Astrocyte (in vitro differentiated cells and primary cell): ENCODE data around the gene TENT4B. TPM values are rescaled to one million over a fixed set of nuclear protein-coding genes. Genes with fewer than 3 reads are reported as not detected.
A peak's percentile ranks its signal among the peaks of the same experiment; 100 is the strongest.

Source experiments
- DNase-seq: peaks from one replicate; pipeline ENCODE4 v3.0.0-alpha.2; 2010; ENCODE audit warnings: low read depth
- FAIRE-seq: peaks from 2 replicates; lab custom pipeline; 2011; peaks lifted over from hg19 to GRCh38; lab: Jason Lieb, UNC
- H2AFZ ChIP-seq: 2 replicates; pipeline ENCODE4 v1.6.0; 2012; ENCODE audit warnings: low read depth, low read length, inconsistent platforms
- H3K27ac ChIP-seq: 2 replicates; pipeline ENCODE4 v1.5.1; 2011; ENCODE audit warnings: low read depth, low read length, inconsistent platforms
- H3K27me3 ChIP-seq: 2 replicates; pipeline ENCODE4 v1.6.0; 2011; ENCODE audit warnings: low read length, inconsistent platforms; ENCODE audit not compliant: insufficient read depth
- H3K36me3 ChIP-seq: 2 replicates; pipeline ENCODE4 v1.5.1; 2011; ENCODE audit warnings: low read length, inconsistent platforms; ENCODE audit not compliant: insufficient read depth
- H3K4me1 ChIP-seq: 2 replicates; pipeline ENCODE4 v1.5.1; 2011; ENCODE audit warnings: low read length, inconsistent platforms; ENCODE audit not compliant: insufficient read depth
- H3K4me2 ChIP-seq: 2 replicates; pipeline ENCODE4 v1.6.0; 2012; ENCODE audit warnings: low read length, inconsistent platforms
- H3K4me3 ChIP-seq: 2 replicates; pipeline ENCODE4 v1.5.1; 2011; ENCODE audit warnings: low read depth, mild to moderate bottlenecking, low read length, inconsistent platforms; ENCODE audit not compliant: insufficient read depth
- H3K79me2 ChIP-seq: 2 replicates; pipeline ENCODE4 v1.6.0; 2012; ENCODE audit warnings: mild to moderate bottlenecking, low read length, inconsistent platforms; ENCODE audit not compliant: insufficient read depth
- H3K9ac ChIP-seq: 2 replicates; pipeline ENCODE4 v1.6.0; 2012; ENCODE audit warnings: mild to moderate bottlenecking, low read length, inconsistent platforms
- H3K9me3 ChIP-seq: 2 replicates; pipeline ENCODE4 v1.5.1; 2012; ENCODE audit warnings: low read depth, mild to moderate bottlenecking, low read length, inconsistent platforms; ENCODE audit not compliant: insufficient read depth
- H4K20me1 ChIP-seq: 2 replicates; pipeline ENCODE4 v1.6.0; 2012; ENCODE audit warnings: low read length, inconsistent platforms; ENCODE audit not compliant: insufficient read depth
- H3K27ac Mint-ChIP-seq: one replicate; pipeline ENCODE4 v1.8.0; 2021; ENCODE audit warnings: mild to moderate bottlenecking, mixed read lengths; ENCODE audit not compliant: unreplicated experiment
- H3K27me3 Mint-ChIP-seq: one replicate; pipeline ENCODE4 v1.8.0; 2021; ENCODE audit warnings: low read depth, mixed read lengths; ENCODE audit not compliant: unreplicated experiment
- H3K36me3 Mint-ChIP-seq: one replicate; pipeline ENCODE4 v1.8.0; 2021; ENCODE audit warnings: low read depth, mixed read lengths; ENCODE audit not compliant: unreplicated experiment
- H3K4me1 Mint-ChIP-seq: one replicate; pipeline ENCODE4 v1.8.0; 2021; ENCODE audit warnings: low read depth, mixed read lengths; ENCODE audit not compliant: unreplicated experiment
- H3K4me3 Mint-ChIP-seq: one replicate; pipeline ENCODE4 v1.8.0; 2021; ENCODE audit warnings: mild to moderate bottlenecking, moderate library complexity, mixed read lengths; ENCODE audit not compliant: unreplicated experiment
- H3K9me3 Mint-ChIP-seq: one replicate; pipeline ENCODE4 v1.8.0; 2021; ENCODE audit warnings: mild to moderate bottlenecking, mixed read lengths; ENCODE audit not compliant: unreplicated experiment
- EZH2 ChIP-seq: IDR thresholded peaks from 2 replicates; pipeline ENCODE4 v1.6.1; 2012; ENCODE audit warnings: mild to moderate bottlenecking, low read length, inconsistent platforms; ENCODE audit not compliant: insufficient read depth
- total RNA-seq: library from RNA; stranded (reverse); gene quantifications from 2 replicates; pipeline ENCODE4 v1.2.1, GENCODE V29; 2021
- TF ChIP-seq, protein P1 (sequence below): IDR thresholded peaks from 2 replicates; pipeline ENCODE4 v1.5.1; 2011; ENCODE audit warnings: low read depth, mild to moderate bottlenecking, inconsistent platforms, low read length, moderate library complexity; ENCODE audit not compliant: insufficient read depth

Gene TENT4B
- total RNA-seq, 1 donor from 2014 or later, result 17.0 TPM

DNA sequence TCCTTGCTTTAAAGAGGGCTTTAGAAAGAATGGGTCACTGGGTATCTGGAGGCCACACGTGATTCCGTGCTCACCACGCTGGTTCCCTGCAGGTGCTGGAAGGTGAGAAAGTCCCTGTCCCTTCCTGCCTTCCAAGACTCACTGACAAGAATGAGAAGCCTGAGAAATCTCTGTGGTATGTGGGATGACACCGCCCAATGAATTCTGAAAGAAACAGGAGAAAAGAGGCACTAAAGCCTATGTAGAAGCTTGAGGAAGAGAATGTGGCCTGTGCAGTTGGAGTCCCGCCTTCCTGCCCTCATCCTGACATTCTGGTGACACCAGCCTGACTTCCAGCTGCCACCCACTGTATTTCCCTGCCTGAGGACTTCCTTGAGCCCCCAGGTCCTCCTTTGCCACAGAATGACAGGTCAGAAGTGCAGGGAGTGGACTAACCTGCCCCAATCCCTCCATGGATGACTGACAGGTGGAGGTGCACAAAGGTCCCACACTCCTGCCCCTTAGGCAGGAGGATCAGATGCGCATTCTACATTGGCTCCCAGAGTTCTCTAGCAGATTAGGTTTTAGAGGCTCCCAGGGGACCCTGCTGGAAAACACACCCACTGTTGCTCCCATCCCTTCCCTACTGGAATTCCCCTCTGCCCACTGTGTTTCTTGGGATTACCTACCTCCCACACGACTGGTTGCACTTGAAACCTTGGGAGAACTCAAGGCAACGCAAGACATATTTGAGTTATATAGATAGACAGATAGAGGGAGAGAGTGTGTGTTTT is 38.6 kb upstream of the TENT4B start:
- Histone ChIP-seq H3K27ac (no peak overlapping the region), H3K36me3 (no peaks in the 10 kb centered on the region), H3K4me2 (no peak overlapping the region), H2AFZ (no peak overlapping the region), H4K20me1 (no peaks in the 10 kb centered on the region), H3K9me3 (no peaks in the 10 kb centered on the region), H3K27me3 (no peaks in the 10 kb centered on the region), H3K79me2 (no peaks in the 10 kb centered on the region), H3K4me1 (no peaks in the 10 kb centered on the region), H3K4me3 (no peak overlapping the region), H3K9ac (no peak overlapping the region)
- Mint-ChIP-seq H3K36me3 (peaks cover 2% of the 10 kb centered on the region), H3K4me1 (peaks cover 5% of the 10 kb centered on the region), H3K27ac (peak overlapping the region; percentile 26), H3K9me3 (peaks cover 3% of the 10 kb centered on the region), H3K27me3 (no peaks in the 10 kb centered on the region), H3K4me3 (no peak overlapping the region)
- FAIRE-seq (no peak), DNase-seq (no peak)
- TF ChIP-seq, protein P1, sequence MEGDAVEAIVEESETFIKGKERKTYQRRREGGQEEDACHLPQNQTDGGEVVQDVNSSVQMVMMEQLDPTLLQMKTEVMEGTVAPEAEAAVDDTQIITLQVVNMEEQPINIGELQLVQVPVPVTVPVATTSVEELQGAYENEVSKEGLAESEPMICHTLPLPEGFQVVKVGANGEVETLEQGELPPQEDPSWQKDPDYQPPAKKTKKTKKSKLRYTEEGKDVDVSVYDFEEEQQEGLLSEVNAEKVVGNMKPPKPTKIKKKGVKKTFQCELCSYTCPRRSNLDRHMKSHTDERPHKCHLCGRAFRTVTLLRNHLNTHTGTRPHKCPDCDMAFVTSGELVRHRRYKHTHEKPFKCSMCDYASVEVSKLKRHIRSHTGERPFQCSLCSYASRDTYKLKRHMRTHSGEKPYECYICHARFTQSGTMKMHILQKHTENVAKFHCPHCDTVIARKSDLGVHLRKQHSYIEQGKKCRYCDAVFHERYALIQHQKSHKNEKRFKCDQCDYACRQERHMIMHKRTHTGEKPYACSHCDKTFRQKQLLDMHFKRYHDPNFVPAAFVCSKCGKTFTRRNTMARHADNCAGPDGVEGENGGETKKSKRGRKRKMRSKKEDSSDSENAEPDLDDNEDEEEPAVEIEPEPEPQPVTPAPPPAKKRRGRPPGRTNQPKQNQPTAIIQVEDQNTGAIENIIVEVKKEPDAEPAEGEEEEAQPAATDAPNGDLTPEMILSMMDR, result no peak
- TF ChIP-seq EZH2, result no peak

DNA sequence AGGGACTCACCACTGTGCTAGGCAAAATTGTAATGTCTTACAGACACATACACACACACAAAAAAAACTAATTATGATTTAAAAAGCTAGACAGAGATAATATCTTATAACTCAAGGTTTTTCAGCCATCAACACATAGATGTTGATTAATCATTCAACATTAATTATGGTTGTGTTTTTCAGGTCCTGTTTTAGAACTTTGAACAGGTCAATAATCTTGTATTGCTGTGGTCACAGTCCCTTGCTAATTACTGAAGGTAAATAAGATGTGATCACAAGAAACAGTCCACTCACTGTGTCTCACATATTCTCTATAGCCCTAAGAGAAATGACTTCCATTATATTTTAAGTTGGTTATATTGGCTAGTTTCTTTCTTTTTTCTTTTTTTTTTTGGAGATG is 32.4 kb upstream of the TENT4B start:
- H3K79me2 ChIP-seq, result no peaks in the 10 kb centered on the region
- no peaks in the 10 kb centered on the region for H3K36me3 ChIP-seq
- Mint-ChIP-seq H3K4me3 (no peak overlapping the region), H3K36me3 (peaks cover 3% of the 10 kb centered on the region), H3K9me3 (peaks cover 9% of the 10 kb centered on the region), H3K4me1 (no peaks in the 10 kb centered on the region), H3K27me3 (peaks cover 6% of the 10 kb centered on the region), H3K27ac (no peak overlapping the region)
- no peak overlapping the region for H3K4me2 ChIP-seq
- H3K4me3 ChIP-seq, result no peak overlapping the region
- H3K27me3 ChIP-seq, result peaks cover 3% of the 10 kb centered on the region
- no peak overlapping the region for H2AFZ ChIP-seq
- H4K20me1 ChIP-seq, result no peaks in the 10 kb centered on the region
- H3K9me3 ChIP-seq, result no peaks in the 10 kb centered on the region
- FAIRE-seq (no peak), DNase-seq (no peak)
- H3K27ac ChIP-seq, result no peak overlapping the region
- no peaks in the 10 kb centered on the region for H3K4me1 ChIP-seq
- TF ChIP-seq EZH2, result no peak
- TF ChIP-seq, protein P1, result no peak
- no peak overlapping the region for H3K9ac ChIP-seq

DNA sequence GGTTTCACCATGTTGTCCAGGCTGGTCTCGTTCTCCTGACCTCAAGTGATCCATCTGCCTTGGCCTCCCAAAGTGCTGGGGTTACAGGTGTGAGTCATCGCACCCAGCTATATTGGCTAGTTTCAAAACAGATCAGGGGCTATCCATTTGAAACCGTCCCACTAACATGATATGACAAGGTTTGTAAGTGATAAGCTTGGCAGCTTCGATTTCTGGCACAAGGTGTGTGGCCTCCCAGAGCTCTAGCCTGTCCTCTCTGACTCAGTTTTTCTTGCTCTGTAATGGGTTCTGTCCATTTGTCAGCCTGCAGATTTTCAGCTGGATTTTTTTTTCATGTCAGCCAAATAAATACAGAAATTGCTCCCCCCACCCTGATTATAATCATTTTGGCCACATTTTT is 31.8 kb upstream of the TENT4B start:
- H3K27me3 ChIP-seq, result peaks cover 3% of the 10 kb centered on the region
- no peak overlapping the region for H3K4me3 Mint-ChIP-seq
- peaks cover 6% of the 10 kb centered on the region for H3K27me3 Mint-ChIP-seq
- TF ChIP-seq, protein P1, result no peak
- no peak for TF ChIP-seq EZH2
- no peaks in the 10 kb centered on the region for H3K9me3 ChIP-seq
- H3K27ac Mint-ChIP-seq, result no peak overlapping the region
- no peak overlapping the region for H3K9ac ChIP-seq
- H3K4me1 ChIP-seq, result no peaks in the 10 kb centered on the region
- H3K36me3 ChIP-seq, result no peaks in the 10 kb centered on the region
- H3K4me2 ChIP-seq, result no peak overlapping the region
- peaks cover 9% of the 10 kb centered on the region for H3K9me3 Mint-ChIP-seq
- no peak overlapping the region for H2AFZ ChIP-seq
- H3K27ac ChIP-seq, result no peak overlapping the region
- H4K20me1 ChIP-seq, result no peaks in the 10 kb centered on the region
- H3K79me2 ChIP-seq, result no peaks in the 10 kb centered on the region
- H3K4me1 Mint-ChIP-seq, result no peaks in the 10 kb centered on the region
- DNase-seq (no peak), FAIRE-seq (no peak)
- peaks cover 3% of the 10 kb centered on the region for H3K36me3 Mint-ChIP-seq
- H3K4me3 ChIP-seq, result no peak overlapping the region
